ENCODE data around the gene ZG16B.

Gene ZG16B

DNA sequence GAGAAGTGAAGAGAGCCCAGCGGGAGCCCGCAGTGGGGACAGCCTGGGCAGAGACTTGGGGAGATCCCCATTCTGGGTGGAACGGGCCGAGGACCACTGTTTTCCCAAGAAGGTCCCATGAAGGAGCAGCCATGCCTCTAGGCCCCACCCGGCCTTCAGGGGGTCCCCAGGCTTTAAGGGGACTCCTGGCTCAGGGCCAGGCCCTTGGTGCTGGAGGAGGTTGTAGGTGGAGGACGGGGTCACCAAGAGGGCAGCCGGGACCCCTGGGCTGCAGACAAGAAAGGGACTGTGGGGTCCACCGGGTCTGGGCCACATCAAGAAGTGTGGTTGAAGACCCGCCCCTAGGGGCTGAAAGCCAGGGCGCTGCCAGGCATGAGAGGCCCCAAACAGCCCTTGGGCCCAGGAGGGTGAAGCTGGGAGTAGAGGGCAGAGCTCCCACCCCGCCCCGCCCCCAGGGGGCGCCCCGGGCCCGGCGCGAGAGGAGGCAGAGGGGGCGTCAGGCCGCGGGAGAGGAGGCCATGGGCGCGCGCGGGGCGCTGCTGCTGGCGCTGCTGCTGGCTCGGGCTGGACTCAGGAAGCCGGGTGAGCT is 13.3 kb upstream of the ZG16B start, which contains the start of gene PRSS21:
Gene PRSS21, plus strand, starts transcription at position 487 of the 589 bp plus-strand sequence. Its CDS starts 32 bp downstream, at position 519.
- ChIA-PET CTCF (no interaction called here), POLR2A (no interaction called here)
- no peak for TF ChIP-seq ZNF169 (tag by site-specific recombination; IDR thresholded peaks at IDR 0.05)
- TF ChIP-seq ZNF747 (tag by site-specific recombination; IDR thresholded peaks at IDR 0.05), result no peak
- TF ChIP-seq ZNF184 (tag by site-specific recombination; IDR thresholded peaks at IDR 0.05), result no peak
- TF ChIP-seq ZNF335 (tag by site-specific recombination; conservative IDR thresholded peaks at IDR 0.05), result no peak
- Histone ChIP-seq H3K36me3 (ENCODE audit: control insufficient read depth in 2 of 2, insufficient read depth in 1 of 2, low read length in 2 of 2) (no peaks in the 10 kb centered on the region), H3K4me1 (ENCODE audit: control insufficient read depth, insufficient read depth, low read length) (no peaks in the 10 kb centered on the region), H3K27ac (ENCODE audit: extremely low read depth, low read depth, low read length) (no peak within 1 kb of the TSS), H3K9me3 (ENCODE audit: control insufficient read depth, insufficient read depth, low read depth, low read length) (no peaks in the 10 kb centered on the region), H3K4me3 (ENCODE audit: low read depth, low read length) (no peak within 1 kb of the TSS)

- Histone ChIP-seq H3K36me3 (ENCODE audit: control insufficient read depth in 2 of 2, insufficient read depth in 1 of 2, low read length in 2 of 2) (no peaks in the 10 kb centered on the region), H3K27ac (ENCODE audit: extremely low read depth, low read depth, low read length) (no peak overlapping the region), H3K4me1 (ENCODE audit: control insufficient read depth, insufficient read depth, low read length) (no peaks in the 10 kb centered on the region), H3K9me3 (ENCODE audit: control insufficient read depth, insufficient read depth, low read depth, low read length) (no peaks in the 10 kb centered on the region), H3K4me3 (ENCODE audit: low read depth, low read length) (no peak overlapping the region)
- CTCF ChIA-PET, result no interaction called here
- POLR2A ChIA-PET, result no interaction called here
- TF ChIP-seq, protein P1, sequence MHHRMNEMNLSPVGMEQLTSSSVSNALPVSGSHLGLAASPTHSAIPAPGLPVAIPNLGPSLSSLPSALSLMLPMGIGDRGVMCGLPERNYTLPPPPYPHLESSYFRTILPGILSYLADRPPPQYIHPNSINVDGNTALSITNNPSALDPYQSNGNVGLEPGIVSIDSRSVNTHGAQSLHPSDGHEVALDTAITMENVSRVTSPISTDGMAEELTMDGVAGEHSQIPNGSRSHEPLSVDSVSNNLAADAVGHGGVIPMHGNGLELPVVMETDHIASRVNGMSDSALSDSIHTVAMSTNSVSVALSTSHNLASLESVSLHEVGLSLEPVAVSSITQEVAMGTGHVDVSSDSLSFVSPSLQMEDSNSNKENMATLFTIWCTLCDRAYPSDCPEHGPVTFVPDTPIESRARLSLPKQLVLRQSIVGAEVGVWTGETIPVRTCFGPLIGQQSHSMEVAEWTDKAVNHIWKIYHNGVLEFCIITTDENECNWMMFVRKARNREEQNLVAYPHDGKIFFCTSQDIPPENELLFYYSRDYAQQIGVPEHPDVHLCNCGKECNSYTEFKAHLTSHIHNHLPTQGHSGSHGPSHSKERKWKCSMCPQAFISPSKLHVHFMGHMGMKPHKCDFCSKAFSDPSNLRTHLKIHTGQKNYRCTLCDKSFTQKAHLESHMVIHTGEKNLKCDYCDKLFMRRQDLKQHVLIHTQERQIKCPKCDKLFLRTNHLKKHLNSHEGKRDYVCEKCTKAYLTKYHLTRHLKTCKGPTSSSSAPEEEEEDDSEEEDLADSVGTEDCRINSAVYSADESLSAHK (tag by site-specific recombination; IDR thresholded peaks at IDR 0.05), result no peak
- 0 out of 2 replicates have a peak, but pooled peaks have one; percentile 8 for TF ChIP-seq EGR2 (tag by site-specific recombination; IDR thresholded peaks at IDR 0.05; ENCODE audit: low read depth)
Observed at GRCh38 chr16:2817340-2818271, 12.5 kb upstream of the ZG16B start.

DNA sequence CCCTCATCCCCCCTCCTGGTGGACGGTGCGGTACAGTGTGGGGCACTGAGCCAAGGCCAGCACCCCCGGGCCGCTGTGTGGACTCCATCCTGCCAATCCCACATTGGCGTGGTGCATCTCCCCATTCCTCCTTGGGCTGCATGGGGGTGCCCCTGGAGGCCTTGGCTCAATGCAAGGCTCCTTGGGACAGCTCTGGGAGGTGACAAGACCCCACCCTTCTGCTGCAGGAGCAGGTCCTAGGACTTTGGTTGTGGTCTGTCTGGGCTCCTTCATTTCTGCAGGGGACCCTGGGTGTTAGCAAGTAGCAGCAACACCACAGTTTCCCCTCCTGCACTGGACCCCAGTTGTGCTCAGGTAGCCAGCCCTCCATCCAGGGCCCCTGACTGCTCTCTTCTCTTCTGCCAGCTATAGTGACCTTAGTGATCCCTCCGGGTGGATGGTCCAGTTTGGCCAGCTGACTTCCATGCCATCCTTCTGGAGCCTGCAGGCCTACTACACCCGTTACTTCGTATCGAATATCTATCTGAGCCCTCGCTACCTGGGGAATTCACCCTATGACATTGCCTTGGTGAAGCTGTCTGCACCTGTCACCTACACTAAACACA is 11.7 kb upstream of the ZG16B start:
- ChIA-PET CTCF (interaction anchor here (0.6 kb wide), 1 partner anchor 522 kb away, joined by 4 read pairs; no protein-coding TSS in a partner anchor), POLR2A (no interaction called here)
- Histone ChIP-seq H3K4me1 (ENCODE audit: control insufficient read depth, insufficient read depth, low read length) (no peaks in the 10 kb centered on the region), H3K36me3 (ENCODE audit: control insufficient read depth in 2 of 2, insufficient read depth in 1 of 2, low read length in 2 of 2) (no peaks in the 10 kb centered on the region), H3K4me3 (ENCODE audit: low read depth, low read length) (no peak overlapping the region), H3K27ac (ENCODE audit: extremely low read depth, low read depth, low read length) (no peak overlapping the region), H3K9me3 (ENCODE audit: control insufficient read depth, insufficient read depth, low read depth, low read length) (no peaks in the 10 kb centered on the region)
- no peak for TF ChIP-seq ZFP3 (tag by site-specific recombination; IDR thresholded peaks at IDR 0.05; ENCODE audit: low read depth)
- TF ChIP-seq ZFP41 (tag by site-specific recombination; IDR thresholded peaks at IDR 0.05; ENCODE audit: borderline replicate concordance), result no peak
- TF ChIP-seq, protein P2, sequence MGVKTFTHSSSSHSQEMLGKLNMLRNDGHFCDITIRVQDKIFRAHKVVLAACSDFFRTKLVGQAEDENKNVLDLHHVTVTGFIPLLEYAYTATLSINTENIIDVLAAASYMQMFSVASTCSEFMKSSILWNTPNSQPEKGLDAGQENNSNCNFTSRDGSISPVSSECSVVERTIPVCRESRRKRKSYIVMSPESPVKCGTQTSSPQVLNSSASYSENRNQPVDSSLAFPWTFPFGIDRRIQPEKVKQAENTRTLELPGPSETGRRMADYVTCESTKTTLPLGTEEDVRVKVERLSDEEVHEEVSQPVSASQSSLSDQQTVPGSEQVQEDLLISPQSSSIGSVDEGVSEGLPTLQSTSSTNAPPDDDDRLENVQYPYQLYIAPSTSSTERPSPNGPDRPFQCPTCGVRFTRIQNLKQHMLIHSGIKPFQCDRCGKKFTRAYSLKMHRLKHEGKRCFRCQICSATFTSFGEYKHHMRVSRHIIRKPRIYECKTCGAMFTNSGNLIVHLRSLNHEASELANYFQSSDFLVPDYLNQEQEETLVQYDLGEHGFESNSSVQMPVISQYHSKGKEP (tag by site-specific recombination; IDR thresholded peaks at IDR 0.05), result no peak
- no peak for TF ChIP-seq ZNF785 (tag by site-specific recombination; IDR thresholded peaks at IDR 0.05)
- TF ChIP-seq ZSCAN18 (tag by site-specific recombination; IDR thresholded peaks at IDR 0.05), result no peak
- no peak for TF ChIP-seq ZNF660 (tag by site-specific recombination; IDR thresholded peaks at IDR 0.05)
- no peak for TF ChIP-seq ZNF19 (tag by site-specific recombination; IDR thresholded peaks at IDR 0.05; ENCODE audit: low read depth)
- no peak for TF ChIP-seq ZNF837 (tag by site-specific recombination; IDR thresholded peaks at IDR 0.05)
